Panc1 (cell line): ENCODE data around the gene MEF2D. TPM values are rescaled to one million over a fixed set of nuclear protein-coding genes. Genes with fewer than 3 reads are reported as not detected.
A peak's percentile ranks its signal among the peaks of the same experiment; 100 is the strongest.

Experiments used
- ATAC-seq: fragments of 200-7000 bp; cut with Tn5 transposase; 2 replicates; pipeline ENCODE4 v1.9.1; 2020; ENCODE audit warnings: mild to moderate bottlenecking, moderate library complexity
- BruUV-seq: library from RNA; stranded (reverse); fragments of 400-500 nt; replicated peaks from 2 replicates; lab custom pipeline; 2021; lab: Mats Ljungman, UMichigan
- CTCF ChIA-PET: fragments of 300-600 bp; sonication (Branson Sonifier 250); formaldehyde crosslinking; loops from one replicate; lab custom pipeline; 2022; ENCODE audit warnings: antibody characterized with exemption; lab: Charles Lee
- POLR2A ChIA-PET: fragments of 300-600 bp; sonication (Branson Sonifier 250); formaldehyde crosslinking; loops from one replicate; lab custom pipeline; 2022; ENCODE audit warnings: antibody characterized with exemption; lab: Charles Lee
- DNase-seq: peaks from one replicate; pipeline ENCODE4 v3.0.0-alpha.2; 2010; ENCODE audit warnings: low read depth, low spot score
- H3K27ac ChIP-seq: 2 replicates; pipeline ENCODE4 v1.5.1; 2011; ENCODE audit warnings: mild to moderate bottlenecking, low read length, inconsistent platforms
- H3K27me3 ChIP-seq: fragments of 200-500 bp; sonication (Bioruptor generic); 2 replicates; pipeline ENCODE4 v1.6.0; 2014; ENCODE audit warnings: low read length, inconsistent platforms; ENCODE audit not compliant: control insufficient read depth, insufficient read depth
- H3K36me3 ChIP-seq: fragments of 200-500 bp; sonication (Bioruptor generic); 2 replicates; pipeline ENCODE4 v1.5.1; 2014; ENCODE audit warnings: inconsistent platforms, mild to moderate bottlenecking, low read length, moderate library complexity; ENCODE audit not compliant: control insufficient read depth, insufficient read depth
- H3K4me1 ChIP-seq: 2 replicates; pipeline ENCODE4 v1.5.1; 2011; ENCODE audit warnings: inconsistent platforms, mild to moderate bottlenecking, low read length, moderate library complexity; ENCODE audit not compliant: control insufficient read depth, insufficient read depth
- H3K4me3 ChIP-seq, 2 experiments: 2 replicates each; pipeline ENCODE4 v1.5.1; 2011 to 2012; ENCODE audit warnings: low read depth in 2 of 2, low read length in 2 of 2, mild to moderate bottlenecking in 2 of 2, inconsistent platforms in 1 of 2, moderate library complexity in 1 of 2
- H3K9me3 ChIP-seq: fragments of 200-500 bp; sonication (Bioruptor generic); 2 replicates; pipeline ENCODE4 v1.5.1; 2014; ENCODE audit warnings: low read depth, mild to moderate bottlenecking, inconsistent platforms, low read length, moderate library complexity; ENCODE audit not compliant: control insufficient read depth, insufficient read depth
- CTCF ChIP-seq: fragments of 450-650 bp; IDR thresholded peaks from 2 replicates; pipeline ENCODE4 v1.5.1; 2017; ENCODE audit warnings: mild to moderate bottlenecking
- POLR2AphosphoS5 ChIP-seq: IDR thresholded peaks from 2 replicates; pipeline ENCODE4 v1.6.1; 2012; ENCODE audit warnings: mild to moderate bottlenecking, low read depth, low read length, moderate library complexity
- SIN3A ChIP-seq: IDR thresholded peaks from 2 replicates; pipeline ENCODE4 v1.6.1; 2012; ENCODE audit warnings: low read depth, mild to moderate bottlenecking, low read length, moderate library complexity, borderline replicate concordance; ENCODE audit not compliant: insufficient read depth
- TCF7L2 ChIP-seq: IDR thresholded peaks from 2 replicates; pipeline ENCODE4 v1.6.1; 2011; ENCODE audit warnings: mild to moderate bottlenecking, low read depth, low read length, inconsistent platforms
- in situ Hi-C: cut with HindIII; loops from 2 replicates; pipeline ENCODE4 v1.10.0; 2016; ENCODE audit warnings: low sequenced_read_pairs, low pct_unique_long_range_greater_than_20kb
- intact Hi-C: fragments of 100-400 bp; cut with micrococcal nuclease; formaldehyde crosslinking; loops from one replicate; pipeline ENCODE4 v1.10.0; 2022; ENCODE audit not compliant: unreplicated experiment
- total RNA-seq: library from RNA; stranded (reverse); gene quantifications from one replicate; pipeline ENCODE4 v1.2.1, GENCODE V29; 2021; ENCODE audit not compliant: unreplicated experiment
- TF ChIP-seq, protein P1 (sequence below), 2 experiments: IDR thresholded peaks; 2 replicates each; pipeline ENCODE4 v1.6.1; 2011 to 2012; ENCODE audit warnings: low read depth in 2 of 2, control low read depth in 1 of 2, low read length in 1 of 2, mild to moderate bottlenecking in 1 of 2, moderate library complexity in 1 of 2; ENCODE audit not compliant: insufficient read depth in 1 of 2

The MEF2D gene
- total RNA-seq, 1 experiment from 2014 or later, result 30.9 TPM

DNA sequence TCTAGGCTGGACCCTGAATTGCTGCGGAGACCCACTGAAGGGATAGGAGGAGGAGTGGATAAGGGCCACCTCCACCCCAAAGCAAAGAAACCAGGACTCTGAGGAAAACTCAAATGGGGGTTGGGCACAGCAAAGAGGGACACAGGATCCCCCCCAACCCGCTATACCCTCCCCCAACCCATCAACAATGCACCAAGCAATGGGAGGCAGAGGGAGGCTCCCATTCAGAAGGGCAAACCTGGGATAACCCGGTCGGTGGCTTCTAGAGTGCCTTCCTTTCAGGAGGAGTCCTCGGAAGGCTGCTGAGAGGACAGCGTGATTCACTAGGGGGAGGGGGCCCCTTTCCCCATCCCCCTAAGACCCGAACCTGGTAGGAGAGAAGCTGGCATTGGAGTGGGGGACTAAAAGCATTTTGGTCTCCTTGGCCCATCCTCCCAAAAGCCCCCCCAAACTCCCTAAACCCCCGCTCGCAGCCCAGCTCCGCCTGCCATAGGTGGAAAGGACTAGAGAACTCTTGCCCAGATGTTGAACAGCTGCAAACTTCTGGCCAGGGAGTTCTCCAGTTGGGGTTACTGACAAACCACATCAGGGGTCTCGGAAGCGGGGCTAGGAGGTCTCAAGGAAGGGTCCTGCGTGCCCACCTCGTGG, 1.3 kb downstream of the MEF2D start:
- Histone ChIP-seq H3K4me1 (peaks cover 60% of the 10 kb centered on the region), H3K27me3 (no peaks in the 10 kb centered on the region), H3K4me3 (peak overlapping the region; percentile 69 to 98), H3K27ac (peak overlapping the region; percentile 85), H3K36me3 (peaks cover 8% of the 10 kb centered on the region; the same call in 1 of the 2 replicates), H3K9me3 (no peaks in the 10 kb centered on the region)
- no TSS peak for BruUV-seq
- in situ Hi-C loops, result no loop called here
- CTCF ChIA-PET, result interaction anchor here (0.6 to 1.5 kb wide), 4 partner anchors 9 to 45 kb away, joined by 3 to 4 read pairs (median 4); no protein-coding TSS in a partner anchor
- no peak for ATAC-seq
- intact Hi-C loops, result no loop called here
- TF ChIP-seq SIN3A (no peak), CTCF (no peak), POLR2AphosphoS5 (no peak), TCF7L2 (no peak)
- TF ChIP-seq, protein P1, sequence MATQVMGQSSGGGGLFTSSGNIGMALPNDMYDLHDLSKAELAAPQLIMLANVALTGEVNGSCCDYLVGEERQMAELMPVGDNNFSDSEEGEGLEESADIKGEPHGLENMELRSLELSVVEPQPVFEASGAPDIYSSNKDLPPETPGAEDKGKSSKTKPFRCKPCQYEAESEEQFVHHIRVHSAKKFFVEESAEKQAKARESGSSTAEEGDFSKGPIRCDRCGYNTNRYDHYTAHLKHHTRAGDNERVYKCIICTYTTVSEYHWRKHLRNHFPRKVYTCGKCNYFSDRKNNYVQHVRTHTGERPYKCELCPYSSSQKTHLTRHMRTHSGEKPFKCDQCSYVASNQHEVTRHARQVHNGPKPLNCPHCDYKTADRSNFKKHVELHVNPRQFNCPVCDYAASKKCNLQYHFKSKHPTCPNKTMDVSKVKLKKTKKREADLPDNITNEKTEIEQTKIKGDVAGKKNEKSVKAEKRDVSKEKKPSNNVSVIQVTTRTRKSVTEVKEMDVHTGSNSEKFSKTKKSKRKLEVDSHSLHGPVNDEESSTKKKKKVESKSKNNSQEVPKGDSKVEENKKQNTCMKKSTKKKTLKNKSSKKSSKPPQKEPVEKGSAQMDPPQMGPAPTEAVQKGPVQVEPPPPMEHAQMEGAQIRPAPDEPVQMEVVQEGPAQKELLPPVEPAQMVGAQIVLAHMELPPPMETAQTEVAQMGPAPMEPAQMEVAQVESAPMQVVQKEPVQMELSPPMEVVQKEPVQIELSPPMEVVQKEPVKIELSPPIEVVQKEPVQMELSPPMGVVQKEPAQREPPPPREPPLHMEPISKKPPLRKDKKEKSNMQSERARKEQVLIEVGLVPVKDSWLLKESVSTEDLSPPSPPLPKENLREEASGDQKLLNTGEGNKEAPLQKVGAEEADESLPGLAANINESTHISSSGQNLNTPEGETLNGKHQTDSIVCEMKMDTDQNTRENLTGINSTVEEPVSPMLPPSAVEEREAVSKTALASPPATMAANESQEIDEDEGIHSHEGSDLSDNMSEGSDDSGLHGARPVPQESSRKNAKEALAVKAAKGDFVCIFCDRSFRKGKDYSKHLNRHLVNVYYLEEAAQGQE (IDR thresholded peaks at IDR 0.05; ENCODE audit: insufficient read depth in 1 of 2, low read depth in 2 of 2, low read length in 1 of 2), result no peak
- no peak for DNase-seq
- POLR2A ChIA-PET, result no interaction called here

GRCh38 chr1:156498432-156499193, 2.0 kb downstream of the MEF2D start:
- CTCF ChIA-PET, result interaction anchor here (0.6 to 1.5 kb wide), 3 partner anchors 8 to 45 kb away, joined by 3 to 4 read pairs (median 3); no protein-coding TSS in a partner anchor
- intact Hi-C loops, result no loop called here

More at GRCh38 chr1:156498432-156499193, 2.0 kb downstream of the MEF2D start:
- POLR2A ChIA-PET, result no interaction called here
- H3K9me3 ChIP-seq, result no peaks in the 10 kb centered on the region
- DNase-seq, result no peak
- ATAC-seq, result no peak
- H3K36me3 ChIP-seq, result peaks cover 8% of the 10 kb centered on the region; the same call in 1 of the 2 replicates
- TF ChIP-seq, protein P1 (IDR thresholded peaks at IDR 0.05; ENCODE audit: insufficient read depth in 1 of 2, low read depth in 2 of 2, low read length in 1 of 2), result 0 out of 4 replicates have a peak, but pooled peaks of 1 of the 2 experiments have one; percentile 52
- TF ChIP-seq CTCF, result no peak
- BruUV-seq, result no TSS peak
- in situ Hi-C loops, result no loop called here
- H3K27ac ChIP-seq, result peak overlapping the region; percentile 85
- peaks cover 53% of the 10 kb centered on the region for H3K4me1 ChIP-seq
- H3K27me3 ChIP-seq, result no peaks in the 10 kb centered on the region
- peak overlapping the region; percentile 69 to 98 for H3K4me3 ChIP-seq
